Lung (tissue), 12 donors: Measurements from ENCODE around the gene FAM81A. TPM values are rescaled to one million over a fixed set of nuclear protein-coding genes. Genes with fewer than 3 reads are reported as not detected.
"Not testable (repeated sequence)": the region's sequence is repeated elsewhere in the genome, so short reads cannot be mapped to it uniquely, and the experiment has no call there.

ENCODE experiments used
- ATAC-seq: fragments of 200-7000 bp; cut with Tn5 transposase; one replicate; pipeline ENCODE4 v1.9.1; 2020; ENCODE audit warnings: moderate number of reproducible peaks; ENCODE audit not compliant: insufficient read depth, low FRiP score
- DNase-seq, 3 donors: peaks; one replicate each; pipeline ENCODE4 v3.0.0-alpha.2; 2013 to 2017
- H3K27ac ChIP-seq, 2 donors: one replicate each; pipeline ENCODE4 v1.5.1; 2013; ENCODE audit warnings: mild to moderate bottlenecking in 2 of 2, moderate library complexity in 2 of 2, control low read depth in 1 of 2, inconsistent platforms in 1 of 2, low read depth in 1 of 2, low read length in 1 of 2
- H3K27me3 ChIP-seq, 3 donors: one replicate each; pipeline ENCODE4 v1.5.1; 2013; ENCODE audit warnings: low read length in 2 of 3; ENCODE audit not compliant: control insufficient read depth in 3 of 3, insufficient read depth in 3 of 3
- H3K36me3 ChIP-seq, 4 donors: one replicate each; pipeline ENCODE4 v1.5.1; 2013; ENCODE audit warnings: low read length in 4 of 4, mild to moderate bottlenecking in 1 of 4, moderate library complexity in 1 of 4; ENCODE audit not compliant: control insufficient read depth in 4 of 4, insufficient read depth in 4 of 4
- H3K4me1 ChIP-seq, 5 donors: one replicate each; pipeline ENCODE4 v1.5.1; 2013; ENCODE audit warnings: low read length in 5 of 5, mild to moderate bottlenecking in 2 of 5, moderate library complexity in 1 of 5; ENCODE audit not compliant: control insufficient read depth in 5 of 5, insufficient read depth in 5 of 5
- H3K4me3 ChIP-seq: one replicate; pipeline ENCODE4 v1.5.1; 2013; ENCODE audit warnings: mild to moderate bottlenecking, control low read depth, moderate library complexity
- H3K9ac ChIP-seq, 2 donors: one replicate each; pipeline ENCODE4 v1.5.1; 2013; ENCODE audit warnings: low read length in 2 of 2, control low read depth in 1 of 2; ENCODE audit not compliant: insufficient read depth in 1 of 2
- H3K9me3 ChIP-seq, 4 donors: one replicate each; pipeline ENCODE4 v1.5.1; 2013; ENCODE audit warnings: low read length in 3 of 4, mild to moderate bottlenecking in 1 of 4, moderate library complexity in 1 of 4; ENCODE audit not compliant: control insufficient read depth in 4 of 4, insufficient read depth in 3 of 4
- WGBS, 2 donors: extraction: QIAGEN DNeasy Blood & Tissue Kit; methylation state at CpG; one replicate each; pipeline ENCODE4 v1.1.7; 2013; 5-methylcytosine and 5-hydroxymethylcytosine counted together
- polyA plus RNA-seq, 2 donors: library from polyadenylated mRNA; stranded (reverse); fragments of 200-250 nt; gene quantifications; one replicate each; pipeline ENCODE4 v1.2.1, GENCODE V29; 2013
- total RNA-seq, 2 donors: library from RNA; depleted of rRNA in 1 of 2; stranded (reverse); fragments of >200 nt in 1 of 2; gene quantifications; one replicate each; pipeline ENCODE4 v1.2.1, GENCODE V29; 2014 to 2021
- TF ChIP-seq, protein P1 (sequence below): IDR thresholded peaks from 2 replicates; pipeline ENCODE4 v1.5.1; 2012; ENCODE audit warnings: mild to moderate bottlenecking; ENCODE audit errors: control extremely low read depth, extremely low read depth
- donor health status: control.
- donor health status: control.
- donor health status: Bipolar disorder and iron deficiency.
- donor health status: healthy.
- donor health status: DM: yes; HTN: yes; CAD: no.

Gene FAM81A
- total and polyA plus RNA-seq, 4 donors = 0.67 to 2.9 (median 1.7) TPM

- ATAC-seq (no peak), DNase-seq (no peak)
- no peaks in the 10 kb centered on the region for H3K27me3 ChIP-seq
- H3K9ac ChIP-seq = no peak overlapping the region
- no peak overlapping the region for H3K27ac ChIP-seq
- H3K9me3 ChIP-seq = no peaks in the 10 kb centered on the region
- 27 to 46% methylated on average over 5 of the region's 5 CpGs for WGBS, 2 donors
- no peak overlapping the region for H3K4me3 ChIP-seq
- no peaks in the 10 kb centered on the region for H3K4me1 ChIP-seq
- TF ChIP-seq, protein P1, sequence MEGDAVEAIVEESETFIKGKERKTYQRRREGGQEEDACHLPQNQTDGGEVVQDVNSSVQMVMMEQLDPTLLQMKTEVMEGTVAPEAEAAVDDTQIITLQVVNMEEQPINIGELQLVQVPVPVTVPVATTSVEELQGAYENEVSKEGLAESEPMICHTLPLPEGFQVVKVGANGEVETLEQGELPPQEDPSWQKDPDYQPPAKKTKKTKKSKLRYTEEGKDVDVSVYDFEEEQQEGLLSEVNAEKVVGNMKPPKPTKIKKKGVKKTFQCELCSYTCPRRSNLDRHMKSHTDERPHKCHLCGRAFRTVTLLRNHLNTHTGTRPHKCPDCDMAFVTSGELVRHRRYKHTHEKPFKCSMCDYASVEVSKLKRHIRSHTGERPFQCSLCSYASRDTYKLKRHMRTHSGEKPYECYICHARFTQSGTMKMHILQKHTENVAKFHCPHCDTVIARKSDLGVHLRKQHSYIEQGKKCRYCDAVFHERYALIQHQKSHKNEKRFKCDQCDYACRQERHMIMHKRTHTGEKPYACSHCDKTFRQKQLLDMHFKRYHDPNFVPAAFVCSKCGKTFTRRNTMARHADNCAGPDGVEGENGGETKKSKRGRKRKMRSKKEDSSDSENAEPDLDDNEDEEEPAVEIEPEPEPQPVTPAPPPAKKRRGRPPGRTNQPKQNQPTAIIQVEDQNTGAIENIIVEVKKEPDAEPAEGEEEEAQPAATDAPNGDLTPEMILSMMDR = no peak
- H3K36me3 ChIP-seq = no peaks in the 10 kb centered on the region
Measured at GRCh38 chr15:59473226-59473625, 35.2 kb downstream of the FAM81A start.

DNA sequence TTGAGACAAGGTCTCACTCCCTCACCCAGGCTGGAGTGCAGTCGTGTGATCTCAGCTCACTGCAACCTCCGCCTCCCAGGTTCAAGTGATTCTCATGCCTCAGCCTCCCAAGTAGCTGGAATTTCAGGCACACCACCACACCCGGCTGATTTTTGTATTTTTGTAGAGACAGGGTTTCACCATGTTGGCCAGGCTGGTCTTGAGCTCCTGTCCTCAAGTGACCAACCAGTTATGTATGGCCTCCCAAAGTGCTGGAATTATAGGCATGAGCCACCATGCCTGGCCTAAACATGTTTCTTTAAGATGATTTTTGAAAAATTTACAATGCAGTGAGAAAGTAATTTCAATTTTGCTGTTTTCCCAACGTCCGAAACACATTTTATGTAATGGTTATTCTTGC, 37.2 kb downstream of the FAM81A start:
- WGBS, 2 donors = 94 to 97% methylated on average over 5 of the region's 5 CpGs
- H3K27ac ChIP-seq, H3K9me3 ChIP-seq, ATAC-seq, H3K9ac ChIP-seq, H3K36me3 ChIP-seq, H3K4me1 ChIP-seq, H3K4me3 ChIP-seq, DNase-seq, H3K27me3 ChIP-seq: not testable (repeated sequence)

DNA sequence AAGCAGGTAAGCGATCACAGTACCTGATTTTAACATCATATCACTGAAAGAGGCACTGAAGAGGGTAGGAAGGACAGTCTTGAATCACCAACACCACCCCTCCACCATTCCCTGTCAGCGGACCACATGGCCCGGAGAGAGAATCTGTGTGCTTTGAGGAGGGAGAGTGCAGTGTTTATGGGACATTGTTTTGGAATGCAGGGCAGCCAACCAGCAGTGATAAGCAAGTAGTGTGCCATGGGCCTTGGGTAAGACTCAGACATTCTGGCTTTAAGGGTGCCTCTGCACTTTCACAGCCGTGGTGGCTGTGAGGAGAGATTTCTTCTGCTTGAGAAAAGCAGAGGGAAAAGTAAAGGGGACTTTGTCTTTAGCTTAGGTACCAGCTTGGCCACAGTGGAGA, 46.4 kb downstream of the FAM81A start:
- WGBS, 2 donors = 85 to 95% methylated on average over 4 of the region's 4 CpGs
- Histone ChIP-seq H3K27ac (no peak overlapping the region), H3K27me3 (no peaks in the 10 kb centered on the region), H3K9me3 (peaks cover 0 to 2% (median 0%) of the 10 kb centered on the region in 4 donors), H3K9ac (no peak overlapping the region), H3K4me1 (no peaks in the 10 kb centered on the region), H3K4me3 (no peak overlapping the region), H3K36me3 (no peaks in the 10 kb centered on the region)
- DNase-seq = no peak
- TF ChIP-seq, protein P1 = no peak
- ATAC-seq = no peak

GRCh38 chr15:59485036-59485435, 47.0 kb downstream of the FAM81A start:
- DNase-seq (no peak), ATAC-seq (no peak)
- Histone ChIP-seq H3K4me1 (no peaks in the 10 kb centered on the region), H3K27me3 (no peaks in the 10 kb centered on the region), H3K27ac (no peak overlapping the region), H3K36me3 (no peaks in the 10 kb centered on the region), H3K9ac (no peak overlapping the region), H3K9me3 (peaks cover 0 to 2% (median 0%) of the 10 kb centered on the region in 4 donors), H3K4me3 (no peak overlapping the region)
- TF ChIP-seq, protein P1 = no peak
- 96 to 99% methylated on average over 4 of the region's 4 CpGs for WGBS, 2 donors

- not testable (repeated sequence) for H3K9ac ChIP-seq, ATAC-seq, H3K36me3 ChIP-seq, H3K27ac ChIP-seq, H3K4me1 ChIP-seq, H3K9me3 ChIP-seq, DNase-seq, H3K4me3 ChIP-seq, H3K27me3 ChIP-seq
Measured at GRCh38 chr15:59489485-59489884, 51.5 kb downstream of the FAM81A start.
